Kidney epithelial cell (primary cell): ENCODE measurements around the gene ARL14EPL. TPM values are rescaled to one million over a fixed set of nuclear protein-coding genes. Genes with fewer than 3 reads are reported as not detected.

Source experiments
- DNase-seq: peaks from one replicate; pipeline ENCODE4 v3.0.0-alpha.2; 2010; ENCODE audit warnings: low read depth
- H3K27me3 ChIP-seq: 2 replicates; pipeline ENCODE4 v1.6.0; 2011; ENCODE audit warnings: low read length; ENCODE audit not compliant: control insufficient read depth, insufficient read depth
- H3K36me3 ChIP-seq: 2 replicates; pipeline ENCODE4 v1.5.1; 2011; ENCODE audit warnings: low read length; ENCODE audit not compliant: control insufficient read depth, insufficient read depth
- H3K4me3 ChIP-seq: 2 replicates; pipeline ENCODE4 v1.5.1; 2011; ENCODE audit warnings: low read depth, mild to moderate bottlenecking, control low read depth, low read length
- CTCF ChIP-seq: IDR thresholded peaks from 2 replicates; pipeline ENCODE4 v1.5.1; 2011; ENCODE audit warnings: mild to moderate bottlenecking, moderate library complexity, low read length, control low read depth, inconsistent platforms; ENCODE audit not compliant: insufficient read depth, poor library complexity, severe bottlenecking
- total RNA-seq: library from RNA; depleted of rRNA; stranded (reverse); fragments of >200 nt; gene quantifications from 2 replicates; pipeline ENCODE4 v1.2.3, GENCODE V29; 2015

Gene ARL14EPL
- total RNA-seq, 1 donor from 2014 or later: not detected

GRCh38 chr5:116046823-116047222, 14.6 kb downstream of the ARL14EPL start:
- TF ChIP-seq CTCF: no peak
- Histone ChIP-seq H3K36me3 (no peaks in the 10 kb centered on the region), H3K27me3 (no peaks in the 10 kb centered on the region), H3K4me3 (no peak overlapping the region)
- no peak for DNase-seq

GRCh38 chr5:116058346-116058936, 26.2 kb downstream of the ARL14EPL start:
- TF ChIP-seq CTCF: no peak
- Histone ChIP-seq H3K27me3 (no peaks in the 10 kb centered on the region), H3K4me3 (no peak overlapping the region), H3K36me3 (no peaks in the 10 kb centered on the region)
- no peak for DNase-seq

GRCh38 chr5:116062352-116062751, 30.1 kb downstream of the ARL14EPL start:
- Histone ChIP-seq H3K4me3 (no peak overlapping the region), H3K36me3 (no peaks in the 10 kb centered on the region), H3K27me3 (no peaks in the 10 kb centered on the region)
- peak; percentile 14 for TF ChIP-seq CTCF
- no peak for DNase-seq

GRCh38 chr5:116063950-116064349, 31.7 kb downstream of the ARL14EPL start:
- no peaks in the 10 kb centered on the region for H3K36me3 ChIP-seq
- H3K4me3 ChIP-seq: no peak overlapping the region
- no peak for DNase-seq
- no peaks in the 10 kb centered on the region for H3K27me3 ChIP-seq
- no peak for TF ChIP-seq CTCF

- H3K27me3 ChIP-seq: no peaks in the 10 kb centered on the region
- H3K36me3 ChIP-seq: no peaks in the 10 kb centered on the region
- no peak for DNase-seq
- peak; percentile 57 for TF ChIP-seq CTCF
- H3K4me3 ChIP-seq: no peak overlapping the region
These were observed 35.9 kb downstream of the ARL14EPL start for GRCh38 chr5:116068028-116068632.

- no peaks in the 10 kb centered on the region for H3K27me3 ChIP-seq
- H3K4me3 ChIP-seq: no peak overlapping the region
- H3K36me3 ChIP-seq: no peaks in the 10 kb centered on the region
- no peak for TF ChIP-seq CTCF
- no peak for DNase-seq
These were observed 38.9 kb downstream of the ARL14EPL start for GRCh38 chr5:116071211-116071610.
